GM12891 (cell line): ENCODE data around the gene AMDHD2.

ENCODE experiments used
- PAX5 ChIP-seq: IDR thresholded peaks from 2 replicates; pipeline ENCODE4 v1.6.1; 2011; ENCODE audit warnings: low read length, moderate library complexity, mild to moderate bottlenecking; ENCODE audit not compliant: insufficient read depth, severe bottlenecking
- POLR2A ChIP-seq: IDR thresholded peaks from 2 replicates; pipeline ENCODE4 v1.6.1; 2011; ENCODE audit warnings: low read depth, low read length, control low read depth
- POLR2AphosphoS5 ChIP-seq: IDR thresholded peaks from 2 replicates; pipeline ENCODE4 v1.6.1; 2011; ENCODE audit warnings: low read depth, low read length, control low read depth
- POU2F2 ChIP-seq: IDR thresholded peaks from 2 replicates; pipeline ENCODE4 v1.6.1; 2011; ENCODE audit warnings: low read depth, mild to moderate bottlenecking, control low read depth, low read length, moderate library complexity
- SPI1 ChIP-seq: IDR thresholded peaks from 2 replicates; pipeline ENCODE4 v1.6.1; 2011; ENCODE audit warnings: low read depth, low read length, control low read depth
- TAF1 ChIP-seq: IDR thresholded peaks from 2 replicates; pipeline ENCODE4 v1.6.1; 2011; ENCODE audit warnings: low read depth, low read length, control low read depth

GRCh38 chr16:2511128-2511800, 8.9 kb upstream of the AMDHD2 start:
- TF ChIP-seq POLR2A, result no peak
- no peak for TF ChIP-seq POLR2AphosphoS5
- no peak for TF ChIP-seq TAF1
- TF ChIP-seq PAX5, result no peak
- no peak for TF ChIP-seq SPI1
- TF ChIP-seq POU2F2, result no peak
